CD8-positive, alpha-beta memory T cell (primary cell): ENCODE measurements around the gene CRTAC1. TPM values are rescaled to one million over a fixed set of nuclear protein-coding genes. Genes with fewer than 3 reads are reported as not detected.
A peak's percentile ranks its signal among the peaks of the same experiment; 100 is the strongest.

ENCODE experiments used
- CTCF ChIA-PET: fragments of 350-600 bp; sonication (Branson Sonifier 250); formaldehyde crosslinking; loops from one replicate; lab custom pipeline; 2021; ENCODE audit warnings: antibody characterized with exemption; lab: Charles Lee
- POLR2A ChIA-PET: fragments of 350-600 bp; sonication (Branson Sonifier 250); formaldehyde crosslinking; loops from one replicate; lab custom pipeline; 2021; ENCODE audit warnings: antibody characterized with exemption; lab: Charles Lee
- DNase-seq, 5 donors: peaks; one replicate each; pipeline versions ENCODE4 v3.0.0 to v3.0.0-alpha.2; 2020 to 2022; ENCODE audit warnings: mixed read lengths in 1 of 5
- H3K27ac ChIP-seq: one replicate; pipeline ENCODE4 v1.7.0; 2013; ENCODE audit warnings: low read depth, mild to moderate bottlenecking, low read length, moderate library complexity
- H3K27me3 ChIP-seq: 2 replicates; pipeline ENCODE4 v1.7.0; 2013; ENCODE audit warnings: low read length, mild to moderate bottlenecking; ENCODE audit not compliant: insufficient read depth, poor library complexity, severe bottlenecking
- H3K36me3 ChIP-seq: 2 replicates; pipeline ENCODE4 v1.7.0; 2013; ENCODE audit warnings: mild to moderate bottlenecking, low read length, moderate library complexity; ENCODE audit not compliant: insufficient read depth
- H3K4me1 ChIP-seq: 2 replicates; pipeline ENCODE4 v1.7.0; 2013; ENCODE audit warnings: mild to moderate bottlenecking, low read length, moderate library complexity; ENCODE audit not compliant: insufficient read depth
- H3K4me3 ChIP-seq: 2 replicates; pipeline ENCODE4 v1.7.0; 2013; ENCODE audit warnings: mild to moderate bottlenecking, low read length
- H3K9me3 ChIP-seq: 2 replicates; pipeline ENCODE4 v1.7.0; 2013; ENCODE audit warnings: mild to moderate bottlenecking, low read length
- H3K27ac Mint-ChIP-seq, 8 donors: one replicate each; pipeline ENCODE4 v1.8.0; 2020 to 2021; ENCODE audit warnings: mixed read lengths in 8 of 8, mild to moderate bottlenecking in 6 of 8, inconsistent platforms in 3 of 8, moderate library complexity in 3 of 8
- H3K27me3 Mint-ChIP-seq, 2 donors: one replicate each; pipeline ENCODE4 v1.8.0; 2020 to 2021; ENCODE audit warnings: mixed read lengths in 2 of 2, mild to moderate bottlenecking in 1 of 2, moderate library complexity in 1 of 2
- H3K36me3 Mint-ChIP-seq, 3 donors: one replicate each; pipeline ENCODE4 v1.8.0; 2020 to 2021; ENCODE audit warnings: mixed read lengths in 3 of 3, inconsistent platforms in 1 of 3, mild to moderate bottlenecking in 1 of 3
- H3K4me1 Mint-ChIP-seq, 3 donors: one replicate each; pipeline ENCODE4 v1.8.0; 2020 to 2021; ENCODE audit warnings: mixed read lengths in 3 of 3, inconsistent platforms in 1 of 3, mild to moderate bottlenecking in 1 of 3
- H3K4me3 Mint-ChIP-seq, 7 donors: one replicate each; pipeline ENCODE4 v1.8.0; 2020 to 2021; ENCODE audit warnings: mixed read lengths in 7 of 7, mild to moderate bottlenecking in 6 of 7, moderate library complexity in 4 of 7, inconsistent platforms in 2 of 7
- H3K9me3 Mint-ChIP-seq, 5 donors: one replicate each; pipeline ENCODE4 v1.8.0; 2020 to 2022; ENCODE audit warnings: mixed read lengths in 5 of 5, mild to moderate bottlenecking in 3 of 5, moderate library complexity in 2 of 5, inconsistent platforms in 1 of 5
- polyA plus RNA-seq: library from polyadenylated mRNA; unstranded; fragments of 300-500 nt; fragmentation: Illumina TruSeq; gene quantifications from one replicate; pipeline ENCODE4 v1.2.3, GENCODE V29; 2021
- total RNA-seq, 2 experiments: library from RNA; stranded (reverse); gene quantifications; one replicate each; pipeline ENCODE4 v1.2.3, GENCODE V29; 2021

CRTAC1 gene
- total and polyA plus RNA-seq, 3 experiments from 2014 or later: not detected

DNA sequence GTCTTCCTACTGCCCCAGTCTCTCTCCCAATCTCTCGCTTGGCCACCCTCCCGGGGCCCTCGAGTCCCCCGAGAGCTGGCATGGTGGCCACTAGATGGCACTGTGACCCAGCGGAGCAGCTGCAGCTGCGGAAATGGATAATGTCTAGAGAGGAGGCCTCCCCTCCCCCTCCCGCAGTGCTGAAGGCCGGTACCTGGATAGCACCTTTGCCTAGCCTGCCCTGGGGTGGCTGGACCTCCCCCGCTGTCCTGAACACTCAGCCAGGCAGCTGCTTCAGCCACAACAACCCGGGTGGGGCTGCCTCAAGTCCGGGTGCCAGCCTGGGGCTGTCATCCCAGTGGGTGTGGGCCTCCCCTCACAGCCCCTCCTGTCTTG is 115.6 kb downstream of the CRTAC1 start:
- Histone ChIP-seq H3K4me1 (no peaks in the 10 kb centered on the region), H3K4me3 (no peak overlapping the region), H3K36me3 (no peaks in the 10 kb centered on the region), H3K27me3 (peaks cover 8% of the 10 kb centered on the region), H3K9me3 (no peaks in the 10 kb centered on the region), H3K27ac (no peak overlapping the region)
- Mint-ChIP-seq H3K27ac (peak overlapping the region in 1 of 8 donors; percentile 14), H3K4me1 (peaks cover 5 to 12% (median 8%) of the 10 kb centered on the region in 3 donors), H3K9me3 (no peaks in the 10 kb centered on the region), H3K4me3 (no peak overlapping the region), H3K36me3 (no peaks in the 10 kb centered on the region), H3K27me3 (peaks cover 9 to 18% of the 10 kb centered on the region in 2 donors)
- ChIA-PET POLR2A (no interaction called here), CTCF (interaction anchor here (0.8 to 2.6 kb wide), 16 partner anchors 8 to 135 kb away, joined by 3 to 17 read pairs (median 4); no protein-coding TSS in a partner anchor)
- DNase-seq: peak; percentile 41 to 73 (median 53)

GRCh38 chr10:97914171-97914836 is 116.1 kb downstream of the CRTAC1 start:
- H3K4me3 Mint-ChIP-seq: no peak overlapping the region

DNA sequence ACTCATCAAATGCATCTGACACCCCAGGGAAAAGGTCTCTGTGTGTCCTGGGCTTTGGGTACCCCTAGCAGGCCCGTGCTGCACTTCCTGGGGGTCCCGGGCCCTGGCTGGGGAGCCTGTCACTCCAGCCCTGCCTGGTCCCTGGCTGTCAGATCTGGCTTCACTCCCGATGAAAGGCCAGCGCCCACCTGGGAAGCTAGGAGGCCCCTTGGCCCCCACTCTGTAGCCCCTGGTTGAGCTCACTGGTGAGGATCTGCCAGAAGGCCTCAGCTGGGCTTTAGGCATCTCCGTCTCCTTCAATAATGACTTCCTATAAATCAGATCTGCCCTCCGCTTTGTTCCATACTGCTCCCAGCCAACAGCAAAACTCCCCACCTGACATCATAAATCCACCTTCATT is 116.8 kb downstream of the CRTAC1 start:
- Mint-ChIP-seq H3K4me3 (no peak overlapping the region), H3K27ac (no peak overlapping the region)
- CTCF ChIA-PET: no interaction called here

More at GRCh38 chr10:97914171-97914836, 116.1 kb downstream of the CRTAC1 start:
- H3K36me3 ChIP-seq: no peaks in the 10 kb centered on the region
- Mint-ChIP-seq H3K27ac (peak overlapping the region in 1 of 8 donors; percentile 14), H3K27me3 (peaks cover 9 to 17% of the 10 kb centered on the region in 2 donors), H3K4me1 (peaks cover 5 to 12% (median 8%) of the 10 kb centered on the region in 3 donors), H3K36me3 (no peaks in the 10 kb centered on the region), H3K9me3 (no peaks in the 10 kb centered on the region)
- no peak overlapping the region for H3K27ac ChIP-seq
- POLR2A ChIA-PET: no interaction called here
- H3K4me3 ChIP-seq: no peak overlapping the region
- H3K9me3 ChIP-seq: no peaks in the 10 kb centered on the region
- DNase-seq: no peak
- H3K27me3 ChIP-seq: peaks cover 3% of the 10 kb centered on the region
- H3K4me1 ChIP-seq: no peaks in the 10 kb centered on the region
- CTCF ChIA-PET: interaction anchor here (0.8 to 2.6 kb wide), 12 partner anchors 8 to 136 kb away, joined by 3 to 17 read pairs (median 4); no protein-coding TSS in a partner anchor

GRCh38 chr10:97913193-97913592 is 117.2 kb downstream of the CRTAC1 start:
- ChIA-PET POLR2A (no interaction called here), CTCF (no interaction called here)
- Histone ChIP-seq H3K4me1 (no peaks in the 10 kb centered on the region), H3K9me3 (no peaks in the 10 kb centered on the region), H3K36me3 (no peaks in the 10 kb centered on the region), H3K27ac (no peak overlapping the region), H3K4me3 (no peak overlapping the region), H3K27me3 (no peaks in the 10 kb centered on the region)
- Mint-ChIP-seq H3K27ac (peak overlapping the region in 1 of 8 donors; percentile 18), H3K36me3 (no peaks in the 10 kb centered on the region), H3K27me3 (peaks cover 7 to 14% of the 10 kb centered on the region in 2 donors), H3K4me3 (no peak overlapping the region), H3K9me3 (no peaks in the 10 kb centered on the region), H3K4me1 (peaks cover 0 to 8% (median 4%) of the 10 kb centered on the region in 3 donors)
- DNase-seq: no peak

More for the DNA sequence above, 116.8 kb downstream of the CRTAC1 start:
- POLR2A ChIA-PET: no interaction called here
- Histone ChIP-seq H3K27ac (no peak overlapping the region), H3K4me1 (no peaks in the 10 kb centered on the region), H3K4me3 (no peak overlapping the region), H3K9me3 (no peaks in the 10 kb centered on the region), H3K27me3 (no peaks in the 10 kb centered on the region), H3K36me3 (no peaks in the 10 kb centered on the region)
- Mint-ChIP-seq H3K4me1 (peaks cover 0 to 8% (median 4%) of the 10 kb centered on the region in 3 donors), H3K9me3 (no peaks in the 10 kb centered on the region), H3K36me3 (no peaks in the 10 kb centered on the region), H3K27me3 (peaks cover 9 to 17% of the 10 kb centered on the region in 2 donors)
- DNase-seq: no peak

DNA sequence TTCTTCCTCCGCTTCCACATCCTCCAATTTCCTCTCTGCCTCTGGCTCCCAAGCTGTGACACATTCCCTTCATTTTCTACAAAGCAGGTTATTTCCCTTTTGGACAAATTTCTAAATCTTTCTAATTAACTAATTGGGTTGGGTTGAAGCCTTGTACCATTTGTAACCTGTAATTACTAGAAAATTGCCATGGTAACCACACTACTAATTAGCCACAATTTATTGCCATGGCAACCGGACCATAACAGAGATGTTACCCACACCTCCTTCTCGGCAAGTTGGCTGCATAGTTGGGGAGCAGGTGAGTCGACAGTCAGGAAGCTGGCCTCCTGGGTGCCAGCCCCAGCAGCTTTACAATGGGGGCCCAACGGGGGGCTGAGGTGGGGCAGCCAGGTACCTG is 119.2 kb downstream of the CRTAC1 start:
- Histone ChIP-seq H3K36me3 (no peaks in the 10 kb centered on the region), H3K9me3 (no peaks in the 10 kb centered on the region), H3K4me3 (no peak overlapping the region), H3K27ac (no peak overlapping the region), H3K4me1 (no peaks in the 10 kb centered on the region), H3K27me3 (no peaks in the 10 kb centered on the region)
- POLR2A ChIA-PET: no interaction called here
- Mint-ChIP-seq H3K4me1 (peaks cover 0 to 8% (median 4%) of the 10 kb centered on the region in 3 donors), H3K9me3 (no peaks in the 10 kb centered on the region), H3K4me3 (no peak overlapping the region), H3K27ac (peak overlapping the region in 1 of 8 donors; percentile 71), H3K36me3 (no peaks in the 10 kb centered on the region), H3K27me3 (peaks cover 13 to 21% of the 10 kb centered on the region in 2 donors)
- CTCF ChIA-PET: interaction anchor here (1.0 to 1.3 kb wide), 2 partner anchors 42 to 130 kb away, joined by 3 read pairs; no protein-coding TSS in a partner anchor
- DNase-seq: no peak

DNA sequence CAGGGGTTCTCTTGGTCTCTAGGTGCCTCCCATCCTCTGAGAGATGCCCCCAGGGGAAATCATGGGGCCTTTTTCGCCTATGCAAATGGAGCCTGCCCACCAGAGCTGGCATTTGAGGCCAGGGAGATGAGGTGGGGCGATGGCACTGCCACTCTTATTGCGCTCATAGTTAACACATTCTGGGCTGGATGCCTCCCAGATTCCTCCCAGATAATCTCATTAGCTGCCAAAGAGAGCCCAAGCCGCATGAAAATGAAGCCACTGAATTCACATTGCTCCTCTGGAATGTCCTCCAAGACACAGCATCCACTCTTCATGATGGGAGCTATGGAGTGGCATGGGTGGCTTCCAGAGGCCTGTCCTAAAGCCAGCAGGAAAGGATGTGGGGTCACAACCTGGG is 119.8 kb downstream of the CRTAC1 start:
- no peak overlapping the region for H3K27ac ChIP-seq
- DNase-seq: no peak
- no peaks in the 10 kb centered on the region for H3K4me1 ChIP-seq
- no peaks in the 10 kb centered on the region for H3K9me3 ChIP-seq
- Mint-ChIP-seq H3K9me3 (no peaks in the 10 kb centered on the region), H3K27ac (no peak overlapping the region), H3K27me3 (peaks cover 8 to 22% of the 10 kb centered on the region in 2 donors), H3K36me3 (no peaks in the 10 kb centered on the region), H3K4me3 (no peak overlapping the region), H3K4me1 (peaks cover 0 to 8% (median 4%) of the 10 kb centered on the region in 3 donors)
- H3K27me3 ChIP-seq: no peaks in the 10 kb centered on the region
- H3K36me3 ChIP-seq: no peaks in the 10 kb centered on the region
- no peak overlapping the region for H3K4me3 ChIP-seq
- CTCF ChIA-PET: interaction anchor here (1.0 to 1.3 kb wide), 2 partner anchors 42 to 131 kb away, joined by 3 read pairs; no protein-coding TSS in a partner anchor
- POLR2A ChIA-PET: no interaction called here

GRCh38 chr10:97907830-97908229 is 122.6 kb downstream of the CRTAC1 start:
- DNase-seq: no peak
- H3K27me3 ChIP-seq: no peaks in the 10 kb centered on the region
- no peak overlapping the region for H3K27ac ChIP-seq
- no peak overlapping the region for H3K4me3 Mint-ChIP-seq
- ChIA-PET CTCF (no interaction called here), POLR2A (no interaction called here)
- no peaks in the 10 kb centered on the region for H3K9me3 ChIP-seq
- H3K36me3 ChIP-seq: no peaks in the 10 kb centered on the region
- H3K9me3 Mint-ChIP-seq: no peaks in the 10 kb centered on the region
- H3K4me1 ChIP-seq: no peaks in the 10 kb centered on the region
- no peaks in the 10 kb centered on the region for H3K36me3 Mint-ChIP-seq
- no peak overlapping the region for H3K4me3 ChIP-seq
- H3K27me3 Mint-ChIP-seq: peaks cover 13 to 36% of the 10 kb centered on the region in 2 donors
- H3K4me1 Mint-ChIP-seq: no peaks in the 10 kb centered on the region
- H3K27ac Mint-ChIP-seq: no peak overlapping the region

- Histone ChIP-seq H3K27ac (no peak overlapping the region), H3K36me3 (no peaks in the 10 kb centered on the region), H3K9me3 (no peaks in the 10 kb centered on the region), H3K27me3 (no peaks in the 10 kb centered on the region), H3K4me3 (no peak overlapping the region), H3K4me1 (no peaks in the 10 kb centered on the region)
- Mint-ChIP-seq H3K4me3 (no peak overlapping the region), H3K4me1 (no peaks in the 10 kb centered on the region), H3K27me3 (peaks cover 13 to 35% of the 10 kb centered on the region in 2 donors), H3K9me3 (no peaks in the 10 kb centered on the region), H3K36me3 (no peaks in the 10 kb centered on the region), H3K27ac (no peak overlapping the region)
- POLR2A ChIA-PET: no interaction called here
- CTCF ChIA-PET: interaction anchor here (1.3 kb wide), 1 partner anchor 8 kb away, joined by 5 read pairs; no protein-coding TSS in a partner anchor
- no peak for DNase-seq
Observed at GRCh38 chr10:97907211-97907610, 123.2 kb downstream of the CRTAC1 start.
